ENCODE results near the gene OR52E5. TPM values are rescaled to one million over a fixed set of nuclear protein-coding genes. Genes with fewer than 3 reads are reported as not detected.

The OR52E5 gene
- total and polyA plus RNA-seq, 2 donors (not counting 1 experiment from before 2014, with no cell fraction given), result not detected

- no peak overlapping the region for H3K9ac ChIP-seq (ENCODE audit: insufficient read depth, low read length)
- no peak overlapping the region for H3K27ac ChIP-seq (ENCODE audit: insufficient read depth, low read length)
- H4K20me1 ChIP-seq (ENCODE audit: control insufficient read depth, extremely low read depth, insufficient read depth, low read length), result no peaks in the 10 kb centered on the region
- no peak overlapping the region for H3K4me3 ChIP-seq (replicated peaks in 1 of 4; ENCODE audit: control extremely low read depth in 1 of 4, insufficient read depth in 1 of 4, low read depth in 3 of 4, low read length in 4 of 4)
- no peaks in the 10 kb centered on the region for H3K9me3 ChIP-seq (ENCODE audit: control insufficient read depth, insufficient read depth, low read depth, low read length)
- no peak for DNase-seq (ENCODE audit: low read depth in 2 of 2)
- H2AFZ ChIP-seq (ENCODE audit: low read length), result no peak overlapping the region
- H3K36me3 ChIP-seq (ENCODE audit: control insufficient read depth, insufficient read depth, low read length), result no peaks in the 10 kb centered on the region
- TF ChIP-seq CTCF (conservative IDR thresholded peaks at IDR 0.05 in 1 of 2, IDR thresholded peaks at IDR 0.05 in 1 of 2; ENCODE audit: low read depth in 1 of 2, low read length in 2 of 2), result no peak
- TF ChIP-seq EZH2 (IDR thresholded peaks at IDR 0.05; ENCODE audit: low read length, missing control alignments), result no peak
- H3K27me3 ChIP-seq (ENCODE audit: control insufficient read depth, insufficient read depth, low read length), result no peaks in the 10 kb centered on the region
- H3K4me2 ChIP-seq (ENCODE audit: extremely low read depth, insufficient read depth, low read length), result no peak overlapping the region
- H3K79me2 ChIP-seq (ENCODE audit: control insufficient read depth, insufficient read depth, low read length), result no peaks in the 10 kb centered on the region
- H3K4me1 ChIP-seq (ENCODE audit: control insufficient read depth, extremely low read depth, insufficient read depth, low read length), result no peaks in the 10 kb centered on the region
Measured at GRCh38 chr11:5878564-5878963, 14.4 kb upstream of the OR52E5 start.

- no peaks in the 10 kb centered on the region for H3K36me3 ChIP-seq (ENCODE audit: control insufficient read depth, insufficient read depth, low read length)
- H3K9ac ChIP-seq (ENCODE audit: insufficient read depth, low read length), result no peak within 1 kb of the TSS
- H3K4me1 ChIP-seq (ENCODE audit: control insufficient read depth, extremely low read depth, insufficient read depth, low read length), result no peaks in the 10 kb centered on the region
- no peaks in the 10 kb centered on the region for H3K9me3 ChIP-seq (ENCODE audit: control insufficient read depth, insufficient read depth, low read depth, low read length)
- DNase-seq (ENCODE audit: low read depth in 2 of 2), result no peak
- H3K27ac ChIP-seq (ENCODE audit: insufficient read depth, low read length), result no peak within 1 kb of the TSS
- TF ChIP-seq CTCF (conservative IDR thresholded peaks at IDR 0.05 in 1 of 2, IDR thresholded peaks at IDR 0.05 in 1 of 2; ENCODE audit: low read depth in 1 of 2, low read length in 2 of 2), result no peak
- TF ChIP-seq EZH2 (IDR thresholded peaks at IDR 0.05; ENCODE audit: low read length, missing control alignments), result no peak
- H3K79me2 ChIP-seq (ENCODE audit: control insufficient read depth, insufficient read depth, low read length), result no peaks in the 10 kb centered on the region
- H3K4me3 ChIP-seq (replicated peaks in 1 of 4; ENCODE audit: control extremely low read depth in 1 of 4, insufficient read depth in 1 of 4, low read depth in 3 of 4, low read length in 4 of 4), result no peak within 1 kb of the TSS
- H4K20me1 ChIP-seq (ENCODE audit: control insufficient read depth, extremely low read depth, insufficient read depth, low read length), result no peaks in the 10 kb centered on the region
- H3K27me3 ChIP-seq (ENCODE audit: control insufficient read depth, insufficient read depth, low read length), result no peaks in the 10 kb centered on the region
- H2AFZ ChIP-seq (ENCODE audit: low read length), result no peak within 1 kb of the TSS
- no peak within 1 kb of the TSS for H3K4me2 ChIP-seq (ENCODE audit: extremely low read depth, insufficient read depth, low read length)
Measured at GRCh38 chr11:5880329-5880728, 12.7 kb upstream of the OR52E5 start, which contains the start of gene OR52E4. TSS of gene OR52E4 (plus strand) at chr11:5880629. CDS start at chr11:5884293, 3,664 bp downstream.

- no peak overlapping the region for H2AFZ ChIP-seq (ENCODE audit: low read length)
- H3K36me3 ChIP-seq (ENCODE audit: control insufficient read depth, insufficient read depth, low read length), result no peaks in the 10 kb centered on the region
Measured at GRCh38 chr11:5881756-5882155, 11.3 kb upstream of the OR52E5 start.

More at GRCh38 chr11:5881756-5882155, 11.3 kb upstream of the OR52E5 start:
- Histone ChIP-seq H3K4me1 (ENCODE audit: control insufficient read depth, extremely low read depth, insufficient read depth, low read length) (no peaks in the 10 kb centered on the region), H4K20me1 (ENCODE audit: control insufficient read depth, extremely low read depth, insufficient read depth, low read length) (no peaks in the 10 kb centered on the region), H3K4me2 (ENCODE audit: extremely low read depth, insufficient read depth, low read length) (no peak overlapping the region), H3K9me3 (ENCODE audit: control insufficient read depth, insufficient read depth, low read depth, low read length) (no peaks in the 10 kb centered on the region), H3K9ac (ENCODE audit: insufficient read depth, low read length) (no peak overlapping the region), H3K4me3 (replicated peaks in 1 of 4; ENCODE audit: control extremely low read depth in 1 of 4, insufficient read depth in 1 of 4, low read depth in 3 of 4, low read length in 4 of 4) (no peak overlapping the region), H3K79me2 (ENCODE audit: control insufficient read depth, insufficient read depth, low read length) (no peaks in the 10 kb centered on the region), H3K27me3 (ENCODE audit: control insufficient read depth, insufficient read depth, low read length) (no peaks in the 10 kb centered on the region), H3K27ac (ENCODE audit: insufficient read depth, low read length) (no peak overlapping the region)
- DNase-seq (ENCODE audit: low read depth in 2 of 2), result no peak
- TF ChIP-seq CTCF (conservative IDR thresholded peaks at IDR 0.05 in 1 of 2, IDR thresholded peaks at IDR 0.05 in 1 of 2; ENCODE audit: low read depth in 1 of 2, low read length in 2 of 2) (no peak), EZH2 (IDR thresholded peaks at IDR 0.05; ENCODE audit: low read length, missing control alignments) (no peak)
